ENCODE data around the gene C11orf52. TPM values are rescaled to one million over a fixed set of nuclear protein-coding genes. Genes with fewer than 3 reads are reported as not detected.

Gene C11orf52
- total and polyA plus RNA-seq, 2 of the 13 experiments (the other 11 are each of a cell fraction or from before 2014, with no cell fraction given), result 7.4 to 11.0 TPM

GRCh38 chr11:111926505-111927391 lies 8.0 kb downstream of the C11orf52 start (continued):
- peak; percentile 72; the same call in 1 of the 2 replicates for TF ChIP-seq ZNF784 (CRISPR knock-in tag; IDR thresholded peaks at IDR 0.05; ENCODE audit: borderline replicate concordance)
- peak; percentile 77 for TF ChIP-seq KMT2B (CRISPR knock-in tag; IDR thresholded peaks at IDR 0.05)
- TF ChIP-seq BORCS8-MEF2B (CRISPR knock-in tag; IDR thresholded peaks at IDR 0.05), result peak; percentile 87
- TF ChIP-seq CHD4 (IDR thresholded peaks at IDR 0.05; ENCODE audit: borderline replicate concordance, low read length), result no peak
- TF ChIP-seq ELF3 (CRISPR knock-in tag; IDR thresholded peaks at IDR 0.05), result no peak
- TF ChIP-seq ZBTB49 (CRISPR knock-in tag; IDR thresholded peaks at IDR 0.05; ENCODE audit: borderline replicate concordance), result no peak
- no peak for TF ChIP-seq SIN3B (IDR thresholded peaks at IDR 0.05; ENCODE audit: low read length)
- peak; percentile 25; the same call in 1 of the 2 replicates for TF ChIP-seq TGIF2 (CRISPR knock-in tag; IDR thresholded peaks at IDR 0.05)
- peak; percentile 46 for TF ChIP-seq ZNF781 (CRISPR knock-in tag; IDR thresholded peaks at IDR 0.05; ENCODE audit: borderline replicate concordance, not compliant biosample characterization)
- TF ChIP-seq ETS1 (CRISPR knock-in tag; IDR thresholded peaks at IDR 0.05), result no peak
- peak; percentile 61; the same call in 1 of the 2 replicates for TF ChIP-seq SALL2 (CRISPR knock-in tag; IDR thresholded peaks at IDR 0.05)
- TF ChIP-seq AKNA (CRISPR knock-in tag; IDR thresholded peaks at IDR 0.05; ENCODE audit: borderline replicate concordance), result no peak
- no peak for TF ChIP-seq SAFB2 (CRISPR knock-in tag; IDR thresholded peaks at IDR 0.05; ENCODE audit: borderline replicate concordance, low read depth)
- no peak for TF ChIP-seq PRMT3 (CRISPR knock-in tag; IDR thresholded peaks at IDR 0.05; ENCODE audit: borderline replicate concordance, low read depth)
- peak; percentile 66; the same call in 1 of the 2 replicates for TF ChIP-seq YEATS2 (CRISPR knock-in tag; IDR thresholded peaks at IDR 0.05; ENCODE audit: borderline replicate concordance)
- no peak for TF ChIP-seq PAWR (CRISPR knock-in tag; IDR thresholded peaks at IDR 0.05; ENCODE audit: borderline replicate concordance)
- peak; percentile 6; the same call in 1 of the 2 replicates for TF ChIP-seq EEA1 (CRISPR knock-in tag; IDR thresholded peaks at IDR 0.05; ENCODE audit: borderline replicate concordance)
- no peak for TF ChIP-seq PCBP2 (optimal IDR thresholded peaks at IDR 0.05; ENCODE audit: low read depth, low read length, poor library complexity, severe bottlenecking)
- peak; percentile 68; the same call in 1 of the 2 replicates for TF ChIP-seq ZNF274 (CRISPR knock-in tag; IDR thresholded peaks at IDR 0.05)
